GM21367 (cell line): ENCODE results near the gene PPOX.

Experiments
- ATAC-seq: cut with Tn5 transposase; IDR thresholded peaks from one replicate; pipeline ENCODE4 v1.9.1; 2021; ENCODE audit not compliant: unreplicated experiment

The PPOX gene

GRCh38 chr1:161175771-161176453 lies 9.7 kb downstream of the PPOX start:
- ATAC-seq: no peak

GRCh38 chr1:161176468-161177111 lies 10.4 kb downstream of the PPOX start:
- no peak for ATAC-seq

GRCh38 chr1:161177112-161177935 lies 11.1 kb downstream of the PPOX start, which contains the start of gene B4GALT3:
Gene B4GALT3 (minus strand): TSS chr1:161177507. CDS start chr1:161176060, 1,447 bp downstream.
- peak; percentile 59 for ATAC-seq

GRCh38 chr1:161177936-161178244 lies 11.7 kb downstream of the PPOX start:
- no peak for ATAC-seq

- no peak for ATAC-seq
These were observed 13.5 kb downstream of the PPOX start for GRCh38 chr1:161179698-161180097.

DNA sequence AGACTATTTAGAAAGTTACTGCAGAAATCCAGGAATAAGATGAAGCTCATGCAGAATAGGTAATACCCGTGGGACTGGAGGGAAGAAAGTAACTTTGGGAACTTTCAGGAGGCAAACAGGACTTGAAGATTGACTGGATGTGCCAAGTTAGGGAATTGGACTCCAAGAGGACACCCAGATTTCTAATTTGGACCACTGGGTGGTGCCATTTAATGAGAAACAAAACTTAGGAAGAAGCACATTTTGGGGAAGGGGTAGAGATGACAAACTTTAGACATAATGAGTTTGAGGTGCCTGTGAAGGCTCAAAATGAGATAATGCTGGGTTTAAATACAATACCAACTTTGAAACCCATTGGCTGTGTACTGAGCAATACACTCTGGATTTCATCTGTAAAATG lies 14.4 kb downstream of the PPOX start:
- no peak for ATAC-seq

DNA sequence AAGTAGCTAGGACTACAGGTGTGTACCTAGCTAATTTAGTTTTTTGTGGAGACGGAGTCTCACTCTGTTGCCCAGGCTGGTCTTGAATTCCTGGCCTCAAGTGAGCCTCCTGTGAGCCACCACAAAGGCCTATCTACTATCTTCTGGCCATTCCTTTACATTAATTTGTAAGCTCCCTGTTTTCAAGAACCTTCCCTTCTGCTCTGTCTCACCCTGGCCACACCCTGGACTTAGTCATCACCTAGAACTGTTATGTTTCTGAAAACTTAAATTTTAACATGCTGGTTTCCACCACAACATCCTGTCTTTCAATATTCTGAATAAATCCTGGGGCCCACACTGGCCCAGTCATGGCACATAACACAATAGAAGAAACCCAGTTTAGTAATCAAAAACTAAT lies 16.0 kb downstream of the PPOX start:
- peak; percentile 44 for ATAC-seq

DNA sequence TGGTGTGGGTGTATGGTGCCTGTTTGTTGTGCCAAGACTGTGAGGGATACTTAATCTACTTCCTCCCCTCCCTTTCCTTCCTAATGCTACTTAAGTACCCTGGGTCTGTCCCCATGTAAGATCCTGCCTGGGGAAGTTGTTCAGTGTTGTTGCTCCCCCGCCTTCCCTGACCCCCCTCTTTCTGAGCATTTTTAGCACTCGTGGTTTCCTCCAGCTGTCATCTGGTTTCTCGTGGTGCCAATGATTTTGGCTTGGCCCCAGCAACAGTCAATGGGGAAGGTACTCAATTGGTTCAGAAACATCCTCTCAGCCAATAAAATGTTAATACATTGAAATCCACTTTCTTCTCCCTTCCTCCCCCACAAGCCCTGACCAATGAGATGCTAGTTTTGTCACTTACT lies 19.1 kb downstream of the PPOX start:
- ATAC-seq: peak; percentile 47

DNA sequence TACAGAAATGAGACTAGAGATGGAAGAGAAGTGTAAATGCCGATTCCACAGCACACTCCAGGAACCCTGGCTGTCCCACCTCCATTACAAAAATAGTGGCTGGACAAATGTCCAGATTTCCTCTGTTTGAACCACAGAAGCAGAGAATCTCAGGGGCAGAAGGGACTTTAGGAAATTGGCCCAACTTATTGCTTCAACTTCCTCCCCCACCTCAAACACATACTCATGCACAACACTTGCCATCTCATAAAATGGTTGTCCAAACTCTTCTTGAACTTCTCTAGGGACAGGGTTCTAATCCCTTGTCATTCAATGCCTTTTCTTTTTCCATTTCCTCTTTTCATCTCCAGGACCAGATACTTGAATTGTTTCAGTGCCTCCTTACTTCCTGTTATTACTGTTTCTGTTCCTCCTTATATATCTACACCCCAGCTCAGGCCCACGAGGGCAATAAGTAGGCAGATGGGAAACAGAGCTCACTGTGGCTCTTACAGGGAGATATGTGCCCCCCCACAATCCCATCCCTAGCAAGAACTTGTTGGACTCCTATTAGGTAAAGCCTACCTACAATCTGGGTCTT lies 19.6 kb downstream of the PPOX start:
- peak; percentile 19 for ATAC-seq

- ATAC-seq: no peak
These were observed 21.1 kb downstream of the PPOX start for GRCh38 chr1:161187311-161187710.

- ATAC-seq: no peak
These were observed 22.2 kb downstream of the PPOX start for GRCh38 chr1:161188381-161188780.

DNA sequence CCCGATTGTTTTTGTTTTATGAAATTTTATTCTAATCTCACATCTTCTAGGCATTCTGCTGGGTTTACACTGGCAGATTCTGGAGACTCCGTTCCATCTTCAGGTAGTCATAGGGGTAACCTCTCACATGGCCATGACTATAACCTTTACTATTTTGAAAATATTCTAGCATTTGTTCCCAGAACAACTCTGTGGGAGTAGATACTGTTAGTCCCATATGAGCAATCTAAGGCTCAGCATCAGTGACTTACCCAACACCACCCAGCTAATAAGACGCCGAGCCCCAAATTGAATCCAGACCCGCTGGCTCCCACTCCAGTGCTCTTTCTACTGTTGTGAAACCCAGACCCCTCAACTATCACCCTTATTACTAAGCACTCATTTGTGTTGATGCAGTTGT lies 22.8 kb downstream of the PPOX start:
- no peak for ATAC-seq

DNA sequence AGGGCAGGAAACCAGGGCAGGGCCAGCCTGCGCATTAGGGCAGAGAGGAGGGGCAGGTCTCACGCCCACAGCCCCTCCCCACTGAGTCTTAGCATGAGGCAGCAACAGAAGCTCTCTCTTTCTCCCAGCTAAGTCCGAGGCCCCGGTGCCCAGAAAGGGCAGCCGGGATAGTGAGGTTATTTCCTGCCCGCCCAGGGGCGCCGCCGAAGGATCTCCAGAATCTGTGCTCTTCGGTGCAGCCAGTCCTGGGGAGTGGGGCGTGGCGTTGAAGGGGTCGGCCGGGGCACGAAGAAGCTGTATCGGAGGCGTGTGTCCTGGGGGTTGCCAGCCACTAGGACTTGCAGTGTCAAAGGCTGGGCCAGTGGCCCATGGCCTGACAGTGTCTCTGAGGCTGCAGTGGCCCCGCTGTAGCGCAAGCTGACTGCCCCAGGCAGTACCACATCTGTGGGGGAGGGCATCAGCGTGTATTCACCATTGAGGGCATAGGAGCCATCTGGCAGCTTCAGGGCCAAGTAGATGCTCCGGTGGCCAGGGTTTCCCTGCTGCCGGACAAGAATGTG lies 24.8 kb downstream of the PPOX start:
- ATAC-seq: no peak

DNA sequence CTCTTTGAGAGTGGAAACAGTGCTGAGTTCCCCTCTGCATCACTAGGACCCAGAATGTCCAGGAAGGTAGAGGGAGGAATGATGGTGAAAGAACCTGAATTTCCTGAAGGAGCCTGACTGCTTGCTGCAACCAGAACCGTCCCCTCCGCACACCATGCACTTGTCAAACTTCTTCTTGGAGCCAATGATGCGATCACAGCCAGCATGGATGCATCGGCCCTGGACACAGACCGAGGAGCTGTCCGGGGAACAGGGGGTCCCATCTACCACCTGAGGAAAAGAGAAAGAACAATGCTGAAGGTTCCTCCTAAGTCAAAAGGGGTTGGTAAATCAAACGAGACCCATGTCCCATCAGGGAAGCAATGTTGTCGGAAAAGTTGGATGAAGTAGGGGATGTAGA lies 25.7 kb downstream of the PPOX start:
- ATAC-seq: no peak

DNA sequence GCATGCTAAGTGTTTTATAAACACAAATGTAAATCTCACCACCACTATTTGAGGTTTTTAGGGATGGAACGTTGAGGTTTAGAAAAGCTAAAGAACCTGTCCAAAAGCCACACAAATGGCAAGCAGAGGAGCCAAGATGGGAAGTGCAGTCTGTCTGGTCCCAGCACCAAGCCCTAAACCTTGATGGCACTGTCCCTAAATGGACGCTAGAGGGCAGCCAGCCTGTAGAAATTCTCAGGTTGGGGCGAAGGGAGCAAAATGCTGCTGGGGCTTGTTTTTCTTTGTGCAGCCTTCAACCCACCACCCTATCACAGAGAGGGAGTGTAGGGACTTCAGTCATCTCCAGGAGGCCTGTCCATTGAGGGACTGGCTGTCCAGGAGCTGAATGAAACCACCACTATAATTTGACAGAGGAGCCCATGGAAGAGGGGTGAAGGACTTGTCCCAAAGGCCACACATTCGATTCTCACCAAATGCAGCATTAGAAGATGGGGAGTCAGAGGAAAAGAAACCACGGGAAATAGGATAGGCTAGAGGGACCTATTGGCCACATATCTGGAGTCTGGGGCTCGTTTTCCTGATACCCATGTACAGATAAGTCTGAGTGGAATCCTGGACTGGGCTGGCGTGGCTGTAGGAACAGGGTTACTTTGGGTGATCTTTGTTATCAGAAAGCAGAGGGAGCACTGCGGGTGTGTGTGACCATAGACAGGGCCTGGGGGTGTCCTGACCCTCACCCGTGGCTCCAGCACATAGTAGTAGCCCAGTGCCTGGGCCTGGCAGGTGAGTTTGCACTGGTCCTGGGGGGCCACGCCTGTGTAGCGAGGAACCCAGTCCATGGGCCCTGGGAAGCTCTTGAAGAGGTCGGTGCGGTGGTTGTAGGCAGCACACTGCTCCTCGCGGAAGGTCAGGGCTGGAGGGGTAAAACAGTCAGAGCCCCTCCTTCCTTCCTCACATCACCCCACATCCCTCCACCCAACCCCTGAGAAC lies 26.5 kb downstream of the PPOX start:
- ATAC-seq: no peak

GRCh38 chr1:161193561-161194235 lies 27.5 kb downstream of the PPOX start:
- ATAC-seq: no peak

GRCh38 chr1:161195171-161195570 lies 28.9 kb downstream of the PPOX start:
- ATAC-seq: peak; percentile 61

DNA sequence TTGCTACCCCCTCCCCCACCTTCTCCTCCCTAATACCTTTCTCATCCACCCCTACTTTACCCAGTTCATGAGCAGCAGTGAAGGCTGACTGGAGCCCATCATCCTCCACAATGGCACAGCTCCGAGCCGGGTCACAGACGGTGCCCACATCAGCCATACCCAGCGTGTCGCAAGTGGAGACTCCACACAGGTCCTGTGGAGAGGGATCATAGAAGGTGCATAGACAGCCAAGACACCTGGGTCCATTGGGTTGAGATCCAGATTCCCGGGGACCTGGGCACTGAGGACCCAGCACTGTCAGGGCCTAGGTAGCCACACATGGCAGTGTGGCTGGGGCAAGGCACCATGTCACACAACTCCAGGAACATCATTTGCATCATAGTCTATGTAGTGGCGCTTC lies 29.9 kb downstream of the PPOX start:
- no peak for ATAC-seq
